Duodenal mucosa (tissue), 2 donors: ENCODE data around the gene ZC3H6.
"Not testable (repeated sequence)": the region's sequence is repeated elsewhere in the genome, so short reads cannot be mapped to it uniquely, and the experiment has no call there.

ENCODE experiments used
- H3K27ac ChIP-seq: one replicate; pipeline ENCODE4 v1.7.0; 2013; ENCODE audit warnings: low read depth, low read length
- H3K27me3 ChIP-seq, 2 donors: one replicate each; pipeline ENCODE4 v1.7.0; 2013; ENCODE audit warnings: low read length in 2 of 2, control low read depth in 1 of 2; ENCODE audit not compliant: insufficient read depth in 2 of 2, control insufficient read depth in 1 of 2
- H3K36me3 ChIP-seq, 2 donors: one replicate each; pipeline ENCODE4 v1.7.0; 2013; ENCODE audit warnings: low read length in 2 of 2, control low read depth in 1 of 2; ENCODE audit not compliant: insufficient read depth in 2 of 2, control insufficient read depth in 1 of 2
- H3K4me1 ChIP-seq, 2 donors: one replicate each; pipeline ENCODE4 v1.7.0; 2013; ENCODE audit warnings: low read length in 2 of 2, control low read depth in 1 of 2; ENCODE audit not compliant: insufficient read depth in 2 of 2, control insufficient read depth in 1 of 2
- H3K4me3 ChIP-seq, 2 donors: one replicate each; pipeline ENCODE4 v1.7.0; 2013; ENCODE audit warnings: low read length in 2 of 2, low read depth in 1 of 2
- H3K9ac ChIP-seq, 2 donors: one replicate each; pipeline ENCODE4 v1.7.0; 2013; ENCODE audit warnings: low read length in 2 of 2, low read depth in 1 of 2
- H3K9me3 ChIP-seq, 2 donors: one replicate each; pipeline ENCODE4 v1.7.0; 2013; ENCODE audit warnings: low read length in 2 of 2, control low read depth in 1 of 2; ENCODE audit not compliant: control insufficient read depth in 1 of 2

Gene ZC3H6

DNA sequence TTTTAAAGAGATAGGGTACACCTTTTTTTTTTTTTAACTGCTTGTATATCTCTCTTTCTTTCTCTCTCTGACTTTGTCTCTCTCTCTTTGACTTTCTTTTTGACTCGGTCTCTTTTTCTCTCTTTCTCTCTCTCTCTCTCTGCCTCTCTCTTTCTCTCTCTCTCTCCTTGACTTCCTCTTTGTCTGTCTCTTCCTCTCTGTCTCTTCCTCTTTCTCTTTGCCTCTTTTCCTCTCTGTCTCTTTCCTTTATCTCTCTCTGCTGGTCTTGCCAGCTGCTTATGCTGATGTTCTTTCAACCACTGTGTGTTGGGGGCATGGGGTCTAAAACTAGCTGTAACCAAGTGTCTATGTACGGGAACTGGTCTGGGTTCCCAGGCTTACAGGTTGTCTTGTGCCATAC lies 76.9 kb downstream of the ZC3H6 start:
- not testable (repeated sequence) for H3K36me3 ChIP-seq, H3K4me3 ChIP-seq, H3K9me3 ChIP-seq, H3K27ac ChIP-seq, H3K4me1 ChIP-seq, H3K9ac ChIP-seq, H3K27me3 ChIP-seq

DNA sequence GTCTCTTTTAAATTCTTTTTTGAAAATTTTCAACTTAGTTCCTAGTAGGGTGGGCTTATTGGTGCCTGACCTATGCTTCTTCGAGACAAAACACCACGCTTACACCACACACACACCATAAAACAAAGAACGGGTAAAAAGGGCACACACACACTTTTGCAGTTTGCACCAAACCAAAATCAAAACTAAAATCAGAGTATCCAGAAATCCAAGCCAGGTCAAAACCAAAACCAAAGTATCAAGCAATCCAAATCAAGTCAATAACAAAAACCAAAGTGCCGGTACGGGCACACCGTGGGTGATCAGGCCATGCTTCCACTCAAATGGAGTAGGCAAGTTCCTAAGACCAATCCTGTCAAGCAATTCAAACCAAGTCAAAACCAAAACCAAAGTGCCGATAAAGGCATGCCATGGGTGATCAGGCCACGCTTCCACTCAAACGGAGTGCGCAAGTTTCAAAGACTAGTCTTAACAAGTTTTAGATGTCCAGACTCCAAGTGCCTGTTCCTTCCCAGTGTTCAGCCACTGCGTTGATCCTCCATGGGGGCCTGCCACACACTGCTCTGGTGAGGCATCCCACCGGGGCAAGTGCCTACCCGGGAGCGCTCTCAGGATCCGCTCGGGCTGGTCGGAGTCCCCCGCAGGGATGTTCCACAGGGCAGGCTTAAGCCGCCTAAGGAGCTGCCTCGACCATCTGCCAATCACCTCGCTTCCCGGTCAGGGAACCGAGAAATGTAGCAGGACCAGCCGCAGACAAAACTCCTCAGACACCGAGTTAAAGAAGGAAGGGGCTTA lies 77.6 kb downstream of the ZC3H6 start:
- H3K9me3 ChIP-seq, H3K27ac ChIP-seq, H3K9ac ChIP-seq, H3K27me3 ChIP-seq, H3K4me3 ChIP-seq, H3K36me3 ChIP-seq, H3K4me1 ChIP-seq: not testable (repeated sequence)

DNA sequence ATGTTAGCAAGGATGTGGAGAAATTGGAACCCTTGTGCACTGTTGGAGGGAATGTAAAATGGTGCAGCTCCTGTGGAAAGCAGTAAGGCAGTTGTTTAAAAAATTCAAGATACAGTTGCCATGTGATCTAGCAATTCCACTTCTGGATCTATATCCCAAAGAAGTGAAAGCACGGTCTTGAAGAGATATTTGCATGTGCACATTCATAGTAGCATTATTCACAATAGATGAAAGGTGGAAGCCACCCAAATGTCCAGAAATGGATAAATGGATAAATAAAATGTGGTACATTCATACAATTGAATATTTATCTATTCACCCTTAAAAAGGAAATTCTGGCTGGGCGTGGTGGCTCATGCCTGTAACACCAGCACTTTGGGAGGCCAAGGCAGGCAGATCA lies 78.9 kb downstream of the ZC3H6 start:
- H3K27me3 ChIP-seq, H3K27ac ChIP-seq, H3K36me3 ChIP-seq, H3K9ac ChIP-seq, H3K9me3 ChIP-seq, H3K4me1 ChIP-seq, H3K4me3 ChIP-seq: not testable (repeated sequence)

DNA sequence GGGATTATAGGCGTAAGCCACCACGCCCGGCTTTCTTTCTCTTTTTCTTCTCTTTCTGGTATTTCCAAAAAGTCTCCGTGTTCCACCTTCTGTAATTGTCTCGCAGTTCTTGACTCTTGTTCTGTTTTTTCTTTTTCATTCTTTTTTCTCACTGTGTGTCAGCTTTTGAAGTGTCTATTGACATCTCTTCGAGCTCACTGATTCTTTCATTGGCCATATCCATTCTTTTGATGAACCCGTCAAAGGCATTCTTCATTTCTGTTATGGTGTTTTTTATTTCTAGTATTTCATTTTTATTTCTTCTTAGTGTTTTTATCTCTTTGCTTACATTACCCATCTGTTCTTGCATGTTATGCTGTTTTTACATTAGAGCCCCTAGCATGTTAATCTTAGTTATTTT lies 84.7 kb downstream of the ZC3H6 start:
- not testable (repeated sequence) for H3K9me3 ChIP-seq, H3K9ac ChIP-seq, H3K4me3 ChIP-seq, H3K4me1 ChIP-seq, H3K27ac ChIP-seq, H3K27me3 ChIP-seq, H3K36me3 ChIP-seq
